Calu3 (cell line): ENCODE data around the gene ANXA4. TPM values are rescaled to one million over a fixed set of nuclear protein-coding genes. Genes with fewer than 3 reads are reported as not detected.

Source experiments
- BruUV-seq: library from RNA; stranded (reverse); fragments of 400-500 nt; replicated peaks from 2 replicates; lab custom pipeline; 2021; lab: Mats Ljungman, UMichigan
- CTCF ChIA-PET: fragments of 300-600 bp; sonication (Branson Sonifier 250); formaldehyde crosslinking; loops from one replicate; lab custom pipeline; 2022; ENCODE audit warnings: antibody characterized with exemption; lab: Charles Lee
- DNase-seq: peaks from one replicate; pipeline ENCODE4 v3.0.0; 2022
- H3K27ac Mint-ChIP-seq: one replicate; pipeline ENCODE4 v1.8.0; 2022; ENCODE audit warnings: mixed read lengths; ENCODE audit not compliant: unreplicated experiment
- H3K27me3 Mint-ChIP-seq: one replicate; pipeline ENCODE4 v1.8.0; 2022; ENCODE audit warnings: mixed read lengths; ENCODE audit not compliant: unreplicated experiment
- H3K36me3 Mint-ChIP-seq: one replicate; pipeline ENCODE4 v1.8.0; 2022; ENCODE audit warnings: mild to moderate bottlenecking, moderate library complexity, mixed read lengths; ENCODE audit not compliant: insufficient read depth, unreplicated experiment
- H3K4me1 Mint-ChIP-seq: one replicate; pipeline ENCODE4 v1.8.0; 2022; ENCODE audit warnings: mild to moderate bottlenecking, low read depth, mixed read lengths; ENCODE audit not compliant: unreplicated experiment
- H3K4me3 Mint-ChIP-seq: one replicate; pipeline ENCODE4 v1.8.0; 2022; ENCODE audit warnings: mild to moderate bottlenecking, low read depth, moderate library complexity, mixed read lengths; ENCODE audit not compliant: unreplicated experiment
- H3K9me3 Mint-ChIP-seq: one replicate; pipeline ENCODE4 v1.8.0; 2022; ENCODE audit warnings: low read depth, mixed read lengths; ENCODE audit not compliant: unreplicated experiment
- CTCF ChIP-seq: fragments of 200-600 bp; IDR thresholded peaks from one replicate; pipeline ENCODE4 v1.8.0; 2022; ENCODE audit warnings: antibody characterized with exemption; ENCODE audit not compliant: unreplicated experiment
- intact Hi-C: fragments of 100-400 bp; cut with micrococcal nuclease; formaldehyde crosslinking; loops from one replicate; pipeline ENCODE4 v1.10.0; 2022; ENCODE audit not compliant: unreplicated experiment
- total RNA-seq: library from RNA; stranded (reverse); gene quantifications from 2 replicates; pipeline ENCODE4 v1.2.3, GENCODE V29; 2022

The ANXA4 gene
- total RNA-seq, 1 experiment from 2014 or later: 1,439 TPM

DNA sequence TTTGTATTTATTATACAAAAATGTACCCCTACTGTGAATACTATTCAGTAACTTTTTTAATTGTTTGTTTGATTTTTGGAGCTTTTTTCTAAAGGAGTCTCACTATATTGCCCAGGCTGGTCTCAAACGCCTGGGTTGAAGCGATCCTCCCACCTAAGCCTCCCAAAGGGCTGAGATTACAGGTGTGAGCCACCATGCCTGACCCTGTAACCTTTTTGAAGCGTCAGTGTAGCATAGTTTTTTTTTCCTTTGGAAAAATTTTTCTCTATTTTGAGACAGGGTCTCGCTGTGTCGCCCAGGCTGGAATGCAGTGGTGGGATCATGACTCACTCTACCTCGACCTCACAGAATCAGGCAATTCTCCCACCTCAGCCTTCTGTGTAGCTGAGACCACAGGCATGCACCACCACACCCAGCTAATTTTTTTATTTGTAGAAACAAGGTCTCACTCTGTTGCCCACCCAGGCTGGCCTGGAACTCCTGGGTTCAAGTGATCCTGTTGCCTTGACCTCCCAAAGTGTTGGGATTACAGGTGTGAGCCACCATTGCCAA is 89.5 kb downstream of the ANXA4 start:
- TF ChIP-seq CTCF: no peak
- Mint-ChIP-seq H3K27ac (peak overlapping the region; percentile 60), H3K4me3 (peak overlapping the region; percentile 98), H3K27me3 (no peaks in the 10 kb centered on the region), H3K9me3 (no peaks in the 10 kb centered on the region), H3K36me3 (peaks cover 71% of the 10 kb centered on the region), H3K4me1 (peaks cover 54% of the 10 kb centered on the region)
- BruUV-seq: no TSS peak
- peak; percentile 34 for DNase-seq
- CTCF ChIA-PET: interaction anchor here (1.2 kb wide), 1 partner anchor 108 kb away, joined by 3 read pairs; no protein-coding TSS in a partner anchor
- intact Hi-C loops: loop anchor here (5.0 kb wide), 2 partner anchors 49 to 89 kb away; partner anchors contain the start of gene ANXA4

- no TSS peak for BruUV-seq
- Mint-ChIP-seq H3K36me3 (peaks cover 56% of the 10 kb centered on the region), H3K27me3 (no peaks in the 10 kb centered on the region), H3K4me1 (peaks cover 40% of the 10 kb centered on the region), H3K27ac (peak overlapping the region; percentile 83), H3K4me3 (peak overlapping the region; percentile 98), H3K9me3 (no peaks in the 10 kb centered on the region)
- intact Hi-C loops: loop anchor here (5.0 kb wide), 2 partner anchors 51 to 91 kb away; partner anchors contain the start of gene ANXA4
- DNase-seq: no peak
- no peak for TF ChIP-seq CTCF
- CTCF ChIA-PET: no interaction called here
Observed at GRCh38 chr2:69833752-69834151, 91.8 kb downstream of the ANXA4 start.

DNA sequence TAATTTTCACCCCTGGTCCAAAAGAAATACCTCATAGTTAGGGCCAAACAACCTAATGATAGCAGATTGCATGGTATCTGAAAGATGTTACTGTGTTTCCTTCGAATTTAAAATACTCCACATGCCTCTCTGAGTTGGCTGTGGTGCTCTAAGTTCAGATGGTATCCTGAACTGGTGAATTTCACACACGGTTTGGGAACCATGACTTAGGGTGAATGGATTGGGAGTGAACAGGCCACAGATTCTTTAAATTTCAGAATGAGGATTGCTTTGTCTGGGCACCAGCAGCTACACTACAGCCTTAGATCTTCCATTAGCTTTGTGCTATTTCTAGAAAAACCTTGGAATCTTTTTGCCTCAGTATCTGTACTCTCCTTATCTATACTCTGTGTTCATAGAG is 93.7 kb downstream of the ANXA4 start:
- peaks cover 43% of the 10 kb centered on the region for H3K36me3 Mint-ChIP-seq
- peaks cover 38% of the 10 kb centered on the region for H3K4me1 Mint-ChIP-seq
- intact Hi-C loops: no loop called here
- H3K4me3 Mint-ChIP-seq: peak overlapping the region; percentile 98
- no peaks in the 10 kb centered on the region for H3K9me3 Mint-ChIP-seq
- TF ChIP-seq CTCF: no peak
- no TSS peak for BruUV-seq
- no peaks in the 10 kb centered on the region for H3K27me3 Mint-ChIP-seq
- no peak for DNase-seq
- CTCF ChIA-PET: no interaction called here
- peak overlapping the region; percentile 83 for H3K27ac Mint-ChIP-seq

GRCh38 chr2:69836316-69836715 is 94.4 kb downstream of the ANXA4 start:
- Mint-ChIP-seq H3K4me1 (peaks cover 40% of the 10 kb centered on the region), H3K27me3 (no peaks in the 10 kb centered on the region), H3K4me3 (peak overlapping the region; percentile 63), H3K9me3 (no peaks in the 10 kb centered on the region), H3K36me3 (peaks cover 38% of the 10 kb centered on the region), H3K27ac (peak overlapping the region; percentile 83)
- DNase-seq: no peak
- TF ChIP-seq CTCF: no peak
- intact Hi-C loops: no loop called here
- CTCF ChIA-PET: interaction anchor here (0.6 to 1.3 kb wide), 2 partner anchors 111 to 283 kb away, joined by 4 read pairs; no protein-coding TSS in a partner anchor
- no TSS peak for BruUV-seq
